ENCODE results near the gene KIF4A.
"Not testable (repeated sequence)": the region's sequence is repeated elsewhere in the genome, so short reads cannot be mapped to it uniquely, and the experiment has no call there.

The KIF4A gene

DNA sequence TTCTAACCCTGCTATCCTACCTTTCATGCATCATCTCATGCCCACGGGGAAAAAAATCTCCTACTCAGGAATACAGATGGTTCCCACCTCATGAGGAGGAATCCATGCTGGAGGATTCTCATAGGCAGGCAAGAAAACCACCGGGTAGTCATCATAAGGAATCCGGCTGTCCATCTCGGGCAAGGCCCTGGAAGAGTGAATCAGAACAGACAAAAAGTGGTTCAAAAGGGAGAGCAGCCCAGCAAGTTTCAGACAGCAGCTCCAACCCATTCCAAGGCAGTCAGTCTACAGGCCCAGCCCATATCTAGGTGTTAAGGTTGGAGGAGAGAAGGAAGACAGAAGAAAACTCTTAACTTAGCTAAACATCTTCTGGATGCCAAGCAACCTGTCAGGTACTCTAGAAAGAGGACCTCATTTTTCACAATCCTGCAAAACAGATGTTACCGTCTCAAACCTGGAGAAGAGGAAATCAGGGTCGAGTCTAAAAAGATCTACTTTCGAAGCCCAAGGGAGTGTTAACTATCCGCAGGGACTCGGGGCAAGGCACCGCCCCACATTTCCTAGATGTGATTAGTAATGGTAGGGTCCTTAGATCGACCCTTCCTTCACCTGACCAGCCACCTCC, 624 bp upstream of the KIF4A start:
- no peak for DNase-seq

DNA sequence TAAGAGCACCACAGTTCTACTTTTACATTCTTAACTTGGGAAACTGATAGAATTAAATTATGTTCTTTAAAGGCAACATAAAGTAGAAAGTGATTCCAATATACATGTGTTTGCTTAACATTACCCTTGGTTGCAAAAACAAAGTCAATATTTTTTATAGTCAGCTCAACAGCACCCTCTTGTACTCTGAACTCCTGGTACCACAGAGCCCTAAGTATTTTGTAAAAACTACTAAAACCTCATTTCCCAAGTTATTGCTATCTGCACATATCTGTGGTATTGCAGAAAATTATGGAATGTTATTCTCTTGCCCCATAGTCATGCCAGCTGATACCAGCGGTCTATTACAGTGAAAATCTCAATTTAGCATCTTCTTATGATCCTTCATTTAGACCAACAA, 2.9 kb downstream of the KIF4A start:
- DNase-seq, result no peak

GRCh38 chrX:70293621-70294020, 3.7 kb downstream of the KIF4A start:
- no peak for DNase-seq

DNA sequence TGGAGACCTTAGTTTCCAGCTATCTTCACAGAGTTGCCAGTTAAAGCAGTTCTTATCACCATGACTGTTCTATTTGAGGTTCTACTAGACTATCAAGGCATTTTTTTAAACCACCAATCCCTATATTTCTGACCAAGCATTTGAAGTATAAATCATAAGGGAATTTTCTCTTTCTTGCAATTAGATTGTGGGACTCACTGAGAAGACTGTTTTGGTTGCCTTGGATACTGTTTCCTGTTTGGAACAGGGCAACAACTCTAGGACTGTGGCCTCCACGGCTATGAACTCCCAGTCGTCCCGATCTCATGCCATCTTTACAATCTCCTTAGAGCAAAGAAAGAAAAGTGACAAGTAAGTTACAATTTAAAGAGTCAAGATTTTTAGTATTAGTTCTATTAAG, 11.8 kb downstream of the KIF4A start:
- DNase-seq, result no peak

DNA sequence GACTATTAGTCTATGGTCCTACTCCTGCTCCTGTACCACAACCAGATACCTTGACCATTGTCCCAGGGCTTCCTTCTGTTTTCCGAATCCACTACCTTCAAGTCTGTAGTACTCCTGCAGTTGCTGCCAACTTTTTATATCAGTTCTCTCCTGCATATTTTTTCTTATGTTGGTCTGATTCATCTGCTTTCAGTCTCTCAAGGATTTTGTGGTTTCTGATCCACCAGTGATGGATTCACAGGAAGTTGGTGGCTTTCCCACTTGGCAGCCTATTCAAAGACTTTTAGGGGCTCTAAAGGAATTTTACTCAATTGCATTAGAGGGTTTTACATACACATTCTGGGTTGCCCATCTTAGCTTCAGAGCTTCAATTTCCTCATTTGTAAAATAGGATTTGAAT, 23.6 kb downstream of the KIF4A start:
- DNase-seq, result no peak

DNA sequence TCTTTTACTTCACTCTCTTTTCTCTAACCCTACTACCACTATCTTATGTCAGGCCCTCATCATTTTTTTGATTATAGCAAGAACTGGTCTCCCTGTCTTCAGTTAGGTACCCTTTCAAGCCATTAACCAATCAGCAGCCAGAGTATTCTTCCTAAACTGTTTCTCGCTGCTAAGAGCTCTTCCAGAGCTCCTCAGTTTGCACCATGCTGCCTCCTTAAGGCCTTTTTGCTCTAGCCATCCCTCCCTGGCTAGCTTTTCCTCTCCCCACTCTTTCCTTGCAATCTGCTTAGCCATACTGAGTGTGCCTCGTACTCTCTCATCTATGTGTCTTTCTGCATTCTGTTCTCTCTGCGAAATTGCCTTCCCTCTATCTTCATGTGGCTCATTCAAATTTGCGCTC, 32.9 kb downstream of the KIF4A start:
- no peak for DNase-seq

GRCh38 chrX:70323628-70324027, 33.7 kb downstream of the KIF4A start:
- DNase-seq, result not testable (repeated sequence)

DNA sequence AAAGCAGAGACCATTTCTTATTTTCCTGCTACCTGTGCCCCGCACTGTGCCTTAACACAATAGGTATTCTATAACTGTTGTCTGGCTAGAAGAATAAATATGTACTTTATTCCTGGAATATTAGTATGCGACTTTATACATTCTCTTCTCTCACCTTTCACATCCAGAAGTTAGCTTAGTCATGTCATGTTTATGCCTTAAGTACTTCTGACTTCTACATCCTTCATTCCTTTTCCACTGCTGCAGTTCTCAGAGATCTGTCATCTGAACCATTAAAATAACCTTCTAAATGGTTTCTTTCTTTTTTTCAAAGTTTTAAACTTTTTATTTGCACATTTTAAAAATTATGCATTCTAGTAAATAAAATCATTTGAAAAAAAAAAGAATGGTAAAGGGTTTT, 34.4 kb downstream of the KIF4A start:
- no peak for DNase-seq

DNA sequence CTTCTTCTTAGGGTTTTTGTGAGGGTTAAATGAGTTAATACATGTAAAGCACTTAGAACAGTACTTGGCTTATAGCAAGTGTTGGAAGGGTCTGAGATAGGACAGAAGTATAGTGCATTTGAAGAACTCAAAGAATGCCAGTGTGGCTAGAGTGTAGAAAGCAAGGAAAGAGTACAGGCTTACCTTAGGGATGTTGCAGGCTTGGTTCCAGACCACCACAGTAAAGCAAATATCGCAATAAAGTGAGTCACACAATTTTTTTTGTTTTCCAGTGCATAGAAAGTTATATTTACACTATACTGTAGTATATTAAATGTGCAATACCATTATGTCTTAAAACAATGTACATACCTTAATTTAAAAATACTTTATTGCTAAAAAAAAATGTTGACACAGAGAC, 41.3 kb downstream of the KIF4A start:
- DNase-seq, result no peak

- no peak for DNase-seq
Measured at GRCh38 chrX:70332600-70332999, 42.7 kb downstream of the KIF4A start.

- DNase-seq, result peak; percentile 72
Measured at GRCh38 chrX:70336767-70337166, 46.9 kb downstream of the KIF4A start.

- DNase-seq, result no peak
Measured at GRCh38 chrX:70338290-70338689, 48.4 kb downstream of the KIF4A start.

- no peak for DNase-seq
Measured at GRCh38 chrX:70343435-70343834, 53.5 kb downstream of the KIF4A start.

DNA sequence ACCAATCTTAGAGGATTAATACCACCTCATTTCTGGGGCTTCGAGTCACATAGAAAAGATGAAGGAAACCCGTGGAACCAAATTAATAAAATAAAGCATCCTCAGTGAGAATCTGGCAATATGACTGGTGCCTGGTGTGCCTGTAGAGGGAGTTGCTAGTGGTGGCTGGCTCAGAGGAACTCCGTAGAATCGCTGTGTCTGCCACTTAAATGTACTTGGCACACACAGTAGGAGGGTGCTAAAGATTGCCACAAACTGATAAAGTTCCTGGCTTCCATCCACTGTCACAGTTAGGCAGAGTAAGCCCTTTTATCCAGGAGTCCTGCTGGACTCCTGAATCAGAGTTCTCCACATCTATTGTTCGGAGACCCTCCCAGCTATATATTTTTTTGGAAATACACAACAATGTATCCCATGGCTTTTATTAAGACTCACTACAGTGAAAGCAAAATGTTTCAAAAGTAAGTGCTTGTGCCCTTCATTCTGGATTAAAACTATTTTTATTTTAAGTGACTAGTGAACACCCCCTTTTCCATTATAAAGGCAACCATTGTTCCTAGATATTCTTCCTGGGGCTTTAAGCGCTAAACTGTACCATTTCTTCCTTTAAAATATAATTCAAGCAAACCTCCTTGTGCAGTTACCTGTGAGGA, 56.6 kb downstream of the KIF4A start:
- DNase-seq, result no peak

DNA sequence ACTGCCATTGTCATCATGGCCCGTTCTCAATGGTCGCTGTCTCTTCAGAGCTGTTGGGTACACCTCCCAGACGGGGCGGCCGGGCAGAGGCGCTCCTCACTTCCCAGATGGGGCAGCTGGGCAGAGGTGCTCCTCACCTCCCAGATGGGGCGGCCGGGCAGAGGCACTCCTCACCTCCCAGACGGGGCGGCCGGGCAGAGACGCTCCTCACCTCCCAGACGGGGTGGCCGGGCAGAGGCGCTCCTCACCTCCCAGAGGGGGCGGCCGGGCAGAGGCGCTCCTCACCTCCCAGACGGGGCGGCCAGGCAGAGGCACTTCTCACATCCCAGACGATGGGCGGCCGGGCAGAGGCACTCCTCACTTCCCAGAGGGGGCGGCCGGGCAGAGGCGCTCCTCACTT, 58.9 kb downstream of the KIF4A start:
- DNase-seq, result not testable (repeated sequence)

GRCh38 chrX:70349367-70350125, 59.6 kb downstream of the KIF4A start:
- DNase-seq, result not testable (repeated sequence)

GRCh38 chrX:70352496-70352895, 62.6 kb downstream of the KIF4A start:
- DNase-seq, result no peak

DNA sequence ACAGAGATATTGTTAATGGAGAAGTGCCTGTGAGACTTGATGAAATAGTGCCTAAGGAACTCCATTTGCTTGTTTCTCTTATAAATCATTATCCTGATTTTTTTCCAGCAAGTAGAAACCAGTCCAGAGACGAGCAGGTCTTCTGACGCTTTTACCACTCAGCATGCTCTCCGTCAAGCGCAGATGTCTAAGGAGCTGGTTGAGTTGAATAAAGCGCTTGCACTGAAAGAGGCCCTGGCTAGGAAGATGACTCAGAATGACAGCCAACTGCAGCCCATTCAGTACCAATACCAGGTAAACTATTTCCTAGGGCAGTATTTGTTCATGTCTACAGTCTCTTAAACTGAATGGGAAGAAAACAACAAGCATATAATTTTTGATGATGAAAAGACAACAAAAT, 63.6 kb downstream of the KIF4A start:
- DNase-seq, result no peak

DNA sequence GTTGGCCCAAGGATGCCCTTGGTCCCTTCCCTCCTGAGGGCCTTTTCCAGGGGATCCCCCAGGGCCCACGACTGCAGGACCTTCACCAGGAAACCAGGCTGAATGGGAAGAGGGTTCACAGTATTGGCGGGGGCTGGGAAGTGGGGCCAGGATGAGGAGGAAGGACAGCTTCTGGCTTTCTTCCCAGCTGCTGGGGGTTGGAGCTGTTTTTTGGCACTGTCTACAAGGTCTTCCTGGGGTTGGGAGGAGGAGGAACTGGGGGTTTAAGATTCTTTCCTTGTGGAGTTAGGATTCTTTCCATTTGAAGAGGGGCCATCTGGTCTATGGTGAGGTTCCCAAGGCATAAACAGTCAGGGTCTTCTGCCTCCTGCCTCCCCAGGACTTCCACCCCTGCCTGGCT, 64.8 kb downstream of the KIF4A start:
- no peak for DNase-seq

GRCh38 chrX:70359458-70359857, 69.6 kb downstream of the KIF4A start:
- no peak for DNase-seq

GRCh38 chrX:70360366-70360765, 70.5 kb downstream of the KIF4A start:
- DNase-seq, result no peak

- not testable (repeated sequence) for DNase-seq
Measured at GRCh38 chrX:70368731-70369130, 78.8 kb downstream of the KIF4A start.

DNA sequence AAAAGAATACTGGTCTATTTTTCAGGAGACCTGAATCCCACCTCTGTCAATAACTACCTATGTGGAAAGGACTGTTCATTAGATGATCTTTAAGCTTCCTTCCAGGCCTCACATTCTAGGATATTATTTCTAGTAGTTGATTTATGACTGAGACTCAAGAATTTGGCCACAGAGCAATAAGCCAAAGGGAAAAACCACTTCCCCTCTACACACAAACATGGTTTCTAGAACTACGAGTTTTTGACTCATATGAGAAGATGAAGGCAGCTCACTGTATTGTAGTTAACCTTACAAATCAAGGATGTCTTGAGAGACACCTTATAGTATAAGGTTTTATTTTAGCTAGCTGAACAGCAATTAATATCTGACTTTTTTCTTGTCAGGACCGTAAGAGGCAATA, 96.3 kb downstream of the KIF4A start:
- DNase-seq, result peak; percentile 3

- DNase-seq, result peak; percentile 8
Measured at GRCh38 chrX:70398899-70399298, 109.0 kb downstream of the KIF4A start.

Measured in activated CD4-positive, alpha-beta T cell treated with anti-CD3 and anti-CD28 coated beads, Interleukin-2, Interleukin-6, amounts not matched to agents 100 ng/mL and 50 ng/mL, durations not matched to agents 16 hours and 8 hours (primary cell).